ENCODE data around the gene C1orf105. TPM values are rescaled to one million over a fixed set of nuclear protein-coding genes. Genes with fewer than 3 reads are reported as not detected.
"Not testable (repeated sequence)": the region's sequence is repeated elsewhere in the genome, so short reads cannot be mapped to it uniquely, and the experiment has no call there.

The C1orf105 gene
- total RNA-seq, 3 donors from 2014 or later, result not detected

- H3K36me3 ChIP-seq (ENCODE audit: low read depth), result no peaks in the 10 kb centered on the region
- ATAC-seq, result no peak
- no peaks in the 10 kb centered on the region for H3K4me1 ChIP-seq (ENCODE audit: low read depth)
- intact Hi-C loops (cut with DNase I, micrococcal nuclease), result no loop called here
- H3K9me3 ChIP-seq, result no peaks in the 10 kb centered on the region
- DNase-seq, result no peak
- TF ChIP-seq, protein P1, sequence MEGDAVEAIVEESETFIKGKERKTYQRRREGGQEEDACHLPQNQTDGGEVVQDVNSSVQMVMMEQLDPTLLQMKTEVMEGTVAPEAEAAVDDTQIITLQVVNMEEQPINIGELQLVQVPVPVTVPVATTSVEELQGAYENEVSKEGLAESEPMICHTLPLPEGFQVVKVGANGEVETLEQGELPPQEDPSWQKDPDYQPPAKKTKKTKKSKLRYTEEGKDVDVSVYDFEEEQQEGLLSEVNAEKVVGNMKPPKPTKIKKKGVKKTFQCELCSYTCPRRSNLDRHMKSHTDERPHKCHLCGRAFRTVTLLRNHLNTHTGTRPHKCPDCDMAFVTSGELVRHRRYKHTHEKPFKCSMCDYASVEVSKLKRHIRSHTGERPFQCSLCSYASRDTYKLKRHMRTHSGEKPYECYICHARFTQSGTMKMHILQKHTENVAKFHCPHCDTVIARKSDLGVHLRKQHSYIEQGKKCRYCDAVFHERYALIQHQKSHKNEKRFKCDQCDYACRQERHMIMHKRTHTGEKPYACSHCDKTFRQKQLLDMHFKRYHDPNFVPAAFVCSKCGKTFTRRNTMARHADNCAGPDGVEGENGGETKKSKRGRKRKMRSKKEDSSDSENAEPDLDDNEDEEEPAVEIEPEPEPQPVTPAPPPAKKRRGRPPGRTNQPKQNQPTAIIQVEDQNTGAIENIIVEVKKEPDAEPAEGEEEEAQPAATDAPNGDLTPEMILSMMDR (IDR thresholded peaks at IDR 0.05), result no peak
- no peak overlapping the region for H3K4me3 ChIP-seq
Measured at GRCh38 chr1:172486805-172487454, 66.4 kb downstream of the C1orf105 start.

DNA sequence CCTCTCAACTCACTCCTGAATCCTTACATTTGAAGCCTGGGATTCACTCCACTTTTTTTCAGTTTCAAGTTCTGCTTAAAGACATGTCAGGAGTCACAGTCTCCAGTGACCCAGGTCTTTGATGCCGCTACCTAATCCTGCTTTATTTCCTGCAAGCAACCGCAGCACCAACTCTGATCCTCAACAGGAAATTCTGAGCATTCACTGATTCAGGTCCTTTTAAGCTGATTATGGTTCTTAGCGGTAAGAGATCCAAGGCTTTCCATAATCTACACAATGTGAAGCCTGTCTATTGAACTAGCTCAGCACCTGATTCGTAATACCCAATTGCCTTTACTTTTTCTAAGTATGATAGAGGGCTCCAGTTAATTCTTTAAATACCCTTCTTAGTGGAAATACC lies 67.1 kb downstream of the C1orf105 start:
- Histone ChIP-seq H3K36me3 (ENCODE audit: low read depth) (no peaks in the 10 kb centered on the region), H3K4me3 (no peak overlapping the region), H3K4me1 (ENCODE audit: low read depth) (no peaks in the 10 kb centered on the region), H3K9me3 (no peaks in the 10 kb centered on the region)
- DNase-seq (no peak), ATAC-seq (no peak)
- TF ChIP-seq, protein P1 (IDR thresholded peaks at IDR 0.05), result no peak
- intact Hi-C loops (cut with DNase I, micrococcal nuclease), result no loop called here

GRCh38 chr1:172488393-172488792 lies 67.9 kb downstream of the C1orf105 start:
- TF ChIP-seq, protein P1 (IDR thresholded peaks at IDR 0.05), result no peak
- ATAC-seq (no peak), DNase-seq (no peak)

GRCh38 chr1:172489847-172490246 lies 69.4 kb downstream of the C1orf105 start:
- ATAC-seq (no peak), DNase-seq (no peak)
- Histone ChIP-seq H3K36me3 (ENCODE audit: low read depth) (no peaks in the 10 kb centered on the region), H3K9me3 (no peaks in the 10 kb centered on the region), H3K4me1 (ENCODE audit: low read depth) (no peaks in the 10 kb centered on the region), H3K4me3 (no peak overlapping the region)
- TF ChIP-seq, protein P1 (IDR thresholded peaks at IDR 0.05), result no peak
- intact Hi-C loops (cut with DNase I, micrococcal nuclease), result no loop called here

More at GRCh38 chr1:172488393-172488792, 67.9 kb downstream of the C1orf105 start:
- no peaks in the 10 kb centered on the region for H3K4me1 ChIP-seq (ENCODE audit: low read depth)
- intact Hi-C loops (cut with DNase I, micrococcal nuclease), result no loop called here
- H3K9me3 ChIP-seq, result no peaks in the 10 kb centered on the region
- H3K36me3 ChIP-seq (ENCODE audit: low read depth), result no peaks in the 10 kb centered on the region
- H3K4me3 ChIP-seq, result no peak overlapping the region

- intact Hi-C loops (cut with DNase I, micrococcal nuclease), result no loop called here
- Histone ChIP-seq H3K9me3 (no peaks in the 10 kb centered on the region), H3K36me3 (ENCODE audit: low read depth) (no peaks in the 10 kb centered on the region), H3K4me3 (no peak overlapping the region), H3K4me1 (ENCODE audit: low read depth) (no peaks in the 10 kb centered on the region)
- DNase-seq (no peak), ATAC-seq (no peak)
- TF ChIP-seq, protein P1 (IDR thresholded peaks at IDR 0.05), result no peak
Measured at GRCh38 chr1:172492421-172492820, 71.9 kb downstream of the C1orf105 start.

DNA sequence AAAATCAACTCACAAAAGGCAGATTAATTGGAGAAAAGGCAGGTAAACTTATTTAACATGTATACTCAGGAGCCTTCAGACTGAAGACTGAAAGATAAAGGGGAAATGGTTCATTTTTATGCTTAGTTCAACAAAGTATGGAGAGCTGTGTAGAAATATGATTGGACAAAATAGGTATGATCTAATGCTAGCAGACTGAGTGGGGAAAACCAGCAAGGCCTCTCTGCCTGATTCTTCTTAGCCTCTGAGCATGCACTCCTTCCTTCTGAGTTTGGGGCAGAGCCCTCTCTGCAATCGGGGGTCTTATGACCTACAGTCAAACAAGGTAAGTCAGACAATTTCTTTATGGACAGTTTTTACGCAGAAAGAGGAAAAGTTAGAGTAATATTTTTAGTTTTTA lies 73.7 kb downstream of the C1orf105 start:
- TF ChIP-seq, protein P1 (IDR thresholded peaks at IDR 0.05), result no peak
- Histone ChIP-seq H3K4me3 (no peak overlapping the region), H3K36me3 (ENCODE audit: low read depth) (no peaks in the 10 kb centered on the region), H3K4me1 (ENCODE audit: low read depth) (no peaks in the 10 kb centered on the region), H3K9me3 (no peaks in the 10 kb centered on the region)
- DNase-seq (no peak), ATAC-seq (no peak)
- intact Hi-C loops (cut with DNase I, micrococcal nuclease), result no loop called here

DNA sequence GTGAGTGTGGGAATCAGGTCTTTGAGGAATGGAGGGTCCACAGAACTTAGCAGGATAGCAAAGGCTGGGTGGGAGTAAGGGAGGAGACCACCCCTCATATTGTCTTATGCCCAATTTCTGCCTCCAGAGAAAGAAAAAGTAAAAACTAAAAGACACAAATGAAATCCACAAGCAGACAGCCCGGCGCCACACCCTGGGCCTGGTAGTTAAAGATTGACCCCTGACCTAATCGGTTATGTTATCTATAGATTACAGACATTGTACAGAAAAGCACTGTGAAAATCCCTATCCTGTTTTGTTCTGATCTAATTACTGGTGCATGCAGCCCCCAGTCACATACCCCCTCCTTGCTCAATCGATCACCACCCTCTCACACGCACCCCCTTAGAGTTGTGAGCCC lies 75.6 kb downstream of the C1orf105 start:
- ATAC-seq; H3K36me3 ChIP-seq (ENCODE audit: low read depth); intact Hi-C loops (cut with DNase I, micrococcal nuclease): not testable (repeated sequence)

More for the DNA sequence above, 75.6 kb downstream of the C1orf105 start:
- H3K4me3 ChIP-seq; DNase-seq; H3K4me1 ChIP-seq (ENCODE audit: low read depth); H3K9me3 ChIP-seq: not testable (repeated sequence)
